GM23248 (cell line): ENCODE results near the gene SV2A.

Experiments used
- EZH2 ChIP-seq: fragments of 200-600 bp; sonication (generic); IDR thresholded peaks from 2 replicates; pipeline ENCODE4 v1.6.1; 2018; ENCODE audit warnings: antibody characterized with exemption, mild to moderate bottlenecking; ENCODE audit not compliant: insufficient read depth, poor library complexity, severe bottlenecking
- EZH2phosphoT487 ChIP-seq: fragments of 200-600 bp; sonication (generic); IDR thresholded peaks from 2 replicates; pipeline ENCODE4 v1.6.1; 2018; ENCODE audit warnings: antibody characterized with exemption, moderate library complexity, mild to moderate bottlenecking, low read depth; ENCODE audit not compliant: insufficient read depth

DNA sequence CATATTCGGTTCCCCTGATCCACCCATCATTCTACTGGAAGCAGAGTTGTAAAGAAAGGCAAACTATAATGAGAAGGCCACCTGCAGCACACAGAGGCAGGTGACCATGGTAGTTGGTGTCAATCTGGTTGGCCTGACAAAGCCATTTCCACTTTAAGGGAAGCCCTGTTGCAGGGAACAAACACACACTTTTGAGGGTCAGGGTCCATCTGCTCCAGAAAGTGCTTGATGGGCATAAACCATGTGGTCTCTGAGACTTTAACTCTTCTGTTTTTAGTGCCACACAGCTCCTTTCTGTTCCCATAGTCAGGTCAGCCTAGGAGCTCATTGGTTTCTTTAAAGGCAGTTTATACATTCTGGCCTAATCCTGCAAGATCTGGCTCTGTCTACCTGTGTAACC, 35.8 kb downstream of the SV2A start:
- no peak for TF ChIP-seq EZH2
- no peak for TF ChIP-seq EZH2phosphoT487
